SW480 (cell line): ENCODE data around the gene CRISP2.

ENCODE experiments used
- DNase-seq: peaks from one replicate; pipeline ENCODE4 v3.0.0-alpha.2; 2016; ENCODE audit warnings: low spot score

The CRISP2 gene

DNA sequence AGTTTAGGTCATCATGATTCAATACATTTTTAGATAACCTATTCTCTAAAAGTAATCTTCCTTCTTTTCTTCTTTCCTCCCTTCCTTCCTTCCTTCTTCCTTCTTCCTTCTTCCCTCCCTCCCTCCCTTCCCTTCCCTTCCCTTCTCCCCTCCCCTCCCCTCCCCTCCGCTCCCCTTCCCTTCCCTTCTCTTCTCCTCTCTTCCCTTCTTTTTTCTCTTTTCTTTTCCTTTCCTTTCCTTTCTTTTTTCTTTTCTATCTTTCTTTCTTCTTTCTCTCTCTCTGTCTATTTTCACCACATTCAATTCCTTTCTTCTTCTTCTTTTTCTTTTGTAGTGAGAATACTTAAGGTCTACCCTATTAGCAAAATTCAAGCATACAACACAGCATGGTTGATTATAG is 59.4 kb downstream of the CRISP2 start:
- DNase-seq: no peak

DNA sequence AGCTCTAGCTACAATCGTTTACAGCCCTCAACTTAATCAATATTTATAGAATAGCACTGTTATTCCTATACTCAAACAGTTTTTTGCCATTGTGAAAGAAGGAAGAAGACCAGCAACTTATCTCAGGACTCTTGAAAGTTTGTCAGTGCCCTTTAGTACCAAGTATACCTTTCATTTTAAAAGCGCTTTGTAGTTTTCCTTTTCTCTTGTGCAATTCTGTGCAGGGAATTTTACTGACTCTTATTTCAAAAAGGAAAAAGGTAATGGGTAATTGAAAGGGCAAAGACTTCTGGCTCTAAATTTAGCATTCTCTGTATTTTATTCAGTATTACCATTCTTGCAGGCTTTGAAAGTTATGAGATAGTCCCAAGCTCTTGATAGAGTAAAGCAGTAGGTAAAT is 59.9 kb downstream of the CRISP2 start:
- no peak for DNase-seq

DNA sequence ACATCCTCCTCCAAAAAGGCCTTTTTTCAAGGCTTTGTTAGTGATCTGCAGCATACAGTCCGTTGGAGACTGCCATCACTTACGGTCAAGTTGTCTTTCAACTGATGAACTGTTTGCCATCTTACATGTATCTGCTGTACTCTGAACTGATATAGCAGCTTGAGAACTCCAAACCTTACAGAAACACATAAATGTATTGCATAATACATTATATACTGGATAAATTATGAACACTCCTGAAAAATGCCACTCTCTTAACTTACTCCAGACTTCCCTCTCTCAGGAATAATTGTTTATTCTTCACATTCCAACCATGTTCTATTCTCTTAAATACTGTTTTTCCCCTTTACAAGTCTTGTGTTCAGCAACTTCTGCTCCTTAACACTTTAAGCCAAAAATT is 62.1 kb downstream of the CRISP2 start:
- DNase-seq: no peak

DNA sequence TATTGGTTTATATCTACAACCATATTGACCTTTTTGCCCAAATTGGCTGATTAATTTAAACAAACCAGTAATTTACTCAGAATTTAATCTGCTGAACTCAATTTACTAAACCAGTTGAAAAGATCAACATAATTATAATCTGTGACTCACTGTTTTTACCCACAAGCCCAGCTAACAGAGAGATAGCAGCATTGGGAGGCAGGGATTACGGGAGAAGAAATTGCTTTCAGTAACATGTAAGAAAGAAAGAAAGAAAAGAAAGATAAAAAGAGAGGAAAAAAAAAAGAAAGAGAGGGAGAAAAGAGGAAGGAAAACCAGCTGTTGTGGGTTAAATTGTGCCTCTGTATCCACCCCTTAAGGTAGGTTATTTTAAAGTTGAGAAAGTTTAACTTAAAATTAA is 63.4 kb downstream of the CRISP2 start:
- no peak for DNase-seq

DNA sequence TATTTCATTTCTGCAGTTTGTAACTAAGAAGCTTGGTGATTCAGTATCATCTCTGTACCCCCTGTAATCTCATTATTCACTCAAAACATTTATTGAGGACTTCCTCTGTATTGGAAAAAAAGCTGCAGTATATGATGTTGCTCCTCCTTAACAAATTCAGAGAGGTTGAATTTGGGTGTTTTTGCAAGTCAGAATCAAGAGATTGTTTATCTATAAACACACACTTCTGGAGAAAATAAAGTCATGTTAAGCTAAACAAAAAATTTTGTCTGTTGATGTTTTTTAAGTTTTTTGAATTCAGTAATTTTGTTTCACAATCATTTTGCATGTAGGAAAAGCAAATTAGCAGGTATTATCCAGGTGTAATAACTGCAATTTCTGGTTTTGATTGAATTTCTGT is 65.3 kb downstream of the CRISP2 start:
- no peak for DNase-seq

DNA sequence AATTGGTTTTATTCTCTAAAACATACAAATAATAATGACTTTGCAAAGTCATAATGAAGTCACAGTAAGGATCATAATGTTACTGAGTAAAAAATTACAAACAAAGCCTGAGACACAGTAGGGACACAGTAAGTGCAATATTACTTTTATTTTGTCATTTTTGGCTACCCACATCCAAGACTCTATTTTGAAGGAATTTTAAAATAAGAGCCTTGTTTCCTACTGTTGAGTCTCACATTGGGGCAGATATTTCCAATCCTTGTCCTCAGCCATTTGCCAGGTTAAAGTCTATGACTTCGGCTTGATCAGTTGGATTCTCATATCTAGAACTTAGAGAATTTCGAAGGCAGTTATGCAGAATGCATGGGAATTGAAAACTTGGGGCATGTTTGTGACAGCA is 65.9 kb downstream of the CRISP2 start:
- DNase-seq: no peak

DNA sequence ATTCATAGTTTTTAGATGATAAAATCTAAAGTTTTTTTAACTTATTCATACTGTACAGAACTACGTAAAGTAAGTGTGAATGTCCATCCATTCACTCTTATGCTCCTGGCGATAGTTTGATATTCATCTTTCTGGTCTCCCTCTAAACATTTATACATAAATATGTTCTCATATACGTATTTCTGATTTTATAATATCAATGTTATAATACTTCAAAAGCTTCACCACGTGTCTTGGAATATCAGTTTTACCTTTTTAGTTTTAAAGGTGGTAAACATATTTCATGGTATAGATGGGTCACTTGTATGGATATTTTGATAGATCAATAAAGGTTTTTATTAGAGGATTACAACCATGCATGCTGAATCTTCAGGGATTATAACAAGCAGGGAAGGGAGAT is 66.4 kb downstream of the CRISP2 start:
- DNase-seq: no peak

DNA sequence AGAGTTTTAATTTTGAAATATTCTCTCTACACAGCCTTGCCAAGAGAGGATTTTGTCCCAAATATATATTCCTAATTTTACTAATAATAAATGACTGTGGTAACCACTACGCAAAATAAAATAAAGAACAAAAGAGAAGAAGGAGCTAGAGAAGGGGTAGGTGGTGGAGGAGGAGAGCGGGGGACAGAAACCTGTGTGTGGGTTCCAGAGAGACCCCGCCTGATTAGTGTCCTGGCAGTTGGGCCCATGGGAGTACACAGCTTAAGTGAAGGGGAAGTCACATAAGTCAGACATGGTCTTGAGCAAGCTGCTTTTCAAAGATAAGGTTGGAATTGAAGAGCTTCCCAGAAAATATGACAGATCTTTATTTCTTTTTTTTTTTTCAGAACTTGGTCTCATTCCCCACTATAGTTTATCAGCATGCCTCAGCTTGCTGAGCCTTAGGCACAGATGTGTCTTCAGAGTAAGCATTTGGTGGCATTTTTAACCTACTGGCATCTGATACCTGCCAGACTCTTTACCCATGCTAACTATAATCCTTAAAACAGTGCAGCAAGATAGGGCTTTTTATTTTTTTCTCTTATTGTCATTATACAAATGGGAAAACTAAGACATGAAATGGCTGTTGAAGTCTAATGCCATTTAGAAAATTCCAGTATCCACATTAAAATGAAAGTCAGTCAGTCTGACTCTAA is 67.1 kb downstream of the CRISP2 start:
- DNase-seq: no peak

DNA sequence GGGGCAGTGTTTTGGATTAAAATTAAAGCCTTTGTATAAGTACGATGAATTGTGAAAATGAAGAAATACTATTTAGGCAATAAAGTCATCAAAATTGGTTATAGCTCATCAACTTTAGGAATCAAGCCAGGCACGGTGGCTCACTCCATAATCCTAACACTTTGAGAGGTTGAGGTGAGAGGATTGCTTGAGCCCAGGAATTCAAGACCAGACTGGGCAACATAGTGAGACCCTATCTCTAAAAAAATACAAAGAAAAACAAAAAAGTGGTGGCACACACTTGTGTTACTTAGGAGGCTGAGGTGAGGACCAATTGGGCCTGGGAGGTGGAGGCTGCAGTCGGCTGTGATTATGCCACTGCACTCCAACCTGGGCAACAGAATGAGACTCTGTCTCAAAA is 68.2 kb downstream of the CRISP2 start:
- DNase-seq: no peak
